H1 (cell line): ENCODE results near the gene COL27A1. TPM values are rescaled to one million over a fixed set of nuclear protein-coding genes. Genes with fewer than 3 reads are reported as not detected.

Source experiments
- CTCF ChIA-PET: fragments of 300-600 bp; sonication (Branson Sonifier 250); formaldehyde crosslinking; loops from one replicate; lab custom pipeline; 2021; ENCODE audit not compliant: partially characterized antibody; lab: Charles Lee
- POLR2A ChIA-PET: fragments of 300-600 bp; sonication (Branson Sonifier 250); formaldehyde crosslinking; loops from one replicate; lab custom pipeline; 2021; ENCODE audit warnings: inconsistent platforms; ENCODE audit not compliant: partially characterized antibody; lab: Charles Lee
- DNase-seq, 2 experiments: peaks; one replicate each; pipeline versions ENCODE4 v3.0.0 to v3.0.0-alpha.2; 2010 to 2022; ENCODE audit warnings: low spot score in 2 of 2, low read depth in 1 of 2, mixed read lengths in 1 of 2
- FAIRE-seq: peaks from 2 replicates; lab custom pipeline; 2011; peaks lifted over from hg19 to GRCh38; lab: Jason Lieb, UNC
- H2AFZ ChIP-seq: 2 replicates; pipeline ENCODE4 v1.8.1; 2012; ENCODE audit warnings: low read length, inconsistent platforms
- H2AK5ac ChIP-seq: 2 replicates; pipeline ENCODE4 v1.6.1; 2013; ENCODE audit warnings: low read depth, low read length
- H2BK120ac ChIP-seq: replicated peaks from 2 replicates; pipeline ENCODE3; 2013; ENCODE audit warnings: low read depth, low read length, inconsistent platforms
- H2BK12ac ChIP-seq: 2 replicates; pipeline ENCODE4 v1.6.1; 2013; ENCODE audit warnings: low read depth, low read length
- H2BK15ac ChIP-seq: 2 replicates; pipeline ENCODE4 v1.6.1; 2013; ENCODE audit warnings: low read length
- H2BK20ac ChIP-seq: 2 replicates; pipeline ENCODE4 v1.6.1; 2013; ENCODE audit warnings: low read length
- H2BK5ac ChIP-seq: 2 replicates; pipeline ENCODE4 v1.6.1; 2013; ENCODE audit warnings: low read depth, low read length
- H3K14ac ChIP-seq: 2 replicates; pipeline ENCODE4 v1.6.1; 2013; ENCODE audit warnings: inconsistent platforms; ENCODE audit not compliant: insufficient read length
- H3K18ac ChIP-seq: 2 replicates; pipeline ENCODE4 v1.6.1; 2013; ENCODE audit warnings: low read length; ENCODE audit errors: extremely low read depth
- H3K23ac ChIP-seq: 2 replicates; pipeline ENCODE4 v1.6.1; 2013; ENCODE audit warnings: inconsistent platforms; ENCODE audit not compliant: insufficient read length
- H3K23me2 ChIP-seq: 2 replicates; pipeline ENCODE4 v1.6.1; 2013; ENCODE audit warnings: low read depth, low read length
- H3K27ac ChIP-seq: 2 replicates; pipeline ENCODE4 v1.6.1; 2011; ENCODE audit warnings: low read depth, low read length, inconsistent platforms
- H3K27me3 ChIP-seq, 4 experiments: replicated peaks in 1 of 4; 1 replicate in 1 of 4; 2 replicates in 3 of 4; pipeline versions ENCODE4 v1.6.1 to v1.8.1; 2011 to 2013; ENCODE audit warnings: low read length in 3 of 4, mild to moderate bottlenecking in 3 of 4, inconsistent platforms in 2 of 4, mixed read lengths in 2 of 4, moderate library complexity in 1 of 4; ENCODE audit not compliant: control insufficient read depth in 3 of 4, insufficient read depth in 3 of 4; ENCODE audit errors: extremely low read depth in 1 of 4
- H3K36me3 ChIP-seq, 4 experiments: 2 replicates each; pipeline versions ENCODE4 v1.6.1 to v1.8.1; 2011 to 2013; ENCODE audit warnings: mild to moderate bottlenecking in 4 of 4, low read length in 3 of 4, moderate library complexity in 2 of 4, control low read depth in 1 of 4, inconsistent platforms in 1 of 4; ENCODE audit not compliant: insufficient read depth in 4 of 4, control insufficient read depth in 2 of 4
- H3K4ac ChIP-seq: replicated peaks from 2 replicates; pipeline ENCODE3; 2013; ENCODE audit warnings: low read length, low read depth, mixed read lengths, inconsistent platforms; ENCODE audit not compliant: insufficient read length
- H3K4me1 ChIP-seq, 4 experiments: replicated peaks in 1 of 4; 1 replicate in 1 of 4; 2 replicates in 3 of 4; pipeline versions ENCODE4 v1.6.1 to v1.8.1; 2011 to 2013; ENCODE audit warnings: low read length in 3 of 4, inconsistent platforms in 2 of 4, mixed read lengths in 1 of 4; ENCODE audit not compliant: insufficient read depth in 4 of 4, control insufficient read depth in 3 of 4
- H3K4me2 ChIP-seq, 2 experiments: 2 replicates each; pipeline versions ENCODE4 v1.6.1 to v1.8.1; 2011 to 2013; ENCODE audit warnings: low read depth in 2 of 2, low read length in 2 of 2, control low read depth in 1 of 2, inconsistent platforms in 1 of 2, mild to moderate bottlenecking in 1 of 2; ENCODE audit not compliant: insufficient read depth in 1 of 2
- H3K4me3 ChIP-seq, 4 experiments: fragments of 200-600, 300-600 bp in 1 of 4; sonication (generic), shearing (Covaris generic), sonication (Bioruptor Twin) in 1 of 4; 2 replicates each; pipeline versions ENCODE4 v1.5.1 to v1.8.1; 2011 to 2016; ENCODE audit warnings: low read length in 4 of 4, low read depth in 3 of 4, control low read depth in 2 of 4, inconsistent platforms in 2 of 4, mild to moderate bottlenecking in 2 of 4, mixed read lengths in 1 of 4, moderate library complexity in 1 of 4; ENCODE audit not compliant: insufficient read depth in 2 of 4; ENCODE audit errors: extremely low read depth in 1 of 4
- H3K56ac ChIP-seq: replicated peaks from 2 replicates; pipeline ENCODE3; 2013; ENCODE audit warnings: low read depth, mild to moderate bottlenecking, mixed read lengths, low read length, inconsistent platforms; ENCODE audit not compliant: insufficient read length
- H3K79me1 ChIP-seq: 2 replicates; pipeline ENCODE4 v1.6.1; 2013; ENCODE audit warnings: low read depth, low read length, control low read depth
- H3K79me2 ChIP-seq, 2 experiments: 2 replicates each; pipeline versions ENCODE4 v1.6.1 to v1.8.1; 2012 to 2013; ENCODE audit warnings: low read length in 2 of 2, mild to moderate bottlenecking in 2 of 2, inconsistent platforms in 1 of 2; ENCODE audit not compliant: insufficient read depth in 2 of 2, control insufficient read depth in 1 of 2
- H3K9ac ChIP-seq, 4 experiments: replicated peaks in 1 of 4; 1 replicate in 1 of 4; 2 replicates in 3 of 4; pipeline versions ENCODE4 v1.6.1 to v1.8.1; 2011 to 2013; ENCODE audit warnings: low read depth in 3 of 4, low read length in 3 of 4, control low read depth in 2 of 4, mild to moderate bottlenecking in 2 of 4, moderate library complexity in 2 of 4, inconsistent platforms in 1 of 4; ENCODE audit errors: extremely low read depth in 1 of 4
- H3K9me3 ChIP-seq, 2 experiments: 2 replicates each; pipeline versions ENCODE4 v1.6.1 to v1.8.1; 2012 to 2013; ENCODE audit warnings: mild to moderate bottlenecking in 2 of 2, moderate library complexity in 2 of 2, control low read depth in 1 of 2, inconsistent platforms in 1 of 2, low read depth in 1 of 2, low read length in 1 of 2, mixed read lengths in 1 of 2; ENCODE audit not compliant: insufficient read depth in 2 of 2
- H4K20me1 ChIP-seq, 2 experiments: replicated peaks in 1 of 2; 2 replicates each; pipeline versions ENCODE3 to v1.8.1; 2011 to 2013; ENCODE audit warnings: inconsistent platforms in 2 of 2, low read length in 2 of 2, mild to moderate bottlenecking in 1 of 2; ENCODE audit not compliant: insufficient read depth in 2 of 2, control insufficient read depth in 1 of 2
- H4K5ac ChIP-seq: 2 replicates; pipeline ENCODE4 v1.6.1; 2013; ENCODE audit warnings: low read length, low read depth, mixed read lengths, inconsistent platforms; ENCODE audit not compliant: insufficient read length
- H4K8ac ChIP-seq: 2 replicates; pipeline ENCODE4 v1.8.0; 2013; ENCODE audit warnings: mild to moderate bottlenecking, moderate library complexity, low read length, inconsistent platforms; ENCODE audit not compliant: insufficient read depth; ENCODE audit errors: extremely low read depth
- H4K91ac ChIP-seq: replicated peaks from 2 replicates; pipeline ENCODE3; 2013; ENCODE audit warnings: low read length, mixed read lengths, inconsistent platforms; ENCODE audit not compliant: insufficient read length
- CBX5 ChIP-seq: fragments of 300-800, 300-1000 bp; sonication (generic); IDR thresholded peaks from 2 replicates; pipeline ENCODE4 v1.7.1; 2016; ENCODE audit warnings: antibody characterized with exemption, low read length, low read depth
- CREB1 ChIP-seq: IDR thresholded peaks from 2 replicates; pipeline ENCODE4 v1.6.1; 2012; ENCODE audit warnings: inconsistent platforms
- CTBP2 ChIP-seq: IDR thresholded peaks from 2 replicates; pipeline ENCODE4 v1.7.0; 2011; ENCODE audit warnings: borderline replicate concordance, mild to moderate bottlenecking, moderate library complexity, mixed read lengths, low read length; ENCODE audit not compliant: insufficient read depth, insufficient read length
- EGR1 ChIP-seq: IDR thresholded peaks from 2 replicates; pipeline ENCODE4 v1.6.1; 2011; ENCODE audit warnings: low read depth, low read length, borderline replicate concordance
- HDAC6 ChIP-seq: IDR thresholded peaks from one replicate; pipeline ENCODE4 v1.7.1; 2012; ENCODE audit warnings: low read depth, mild to moderate bottlenecking, inconsistent platforms, low read length, moderate library complexity
- KDM4A ChIP-seq: IDR thresholded peaks from one replicate; pipeline ENCODE4 v1.7.1; 2012; ENCODE audit warnings: low read depth, mild to moderate bottlenecking, moderate library complexity, low read length, inconsistent platforms; ENCODE audit not compliant: severe bottlenecking
- POLR2A ChIP-seq, 2 experiments: IDR thresholded peaks; 1 replicate in 1 of 2; 2 replicates in 1 of 2; pipeline ENCODE4 v1.6.1; 2011; ENCODE audit warnings: low read depth in 2 of 2, low read length in 2 of 2, mild to moderate bottlenecking in 2 of 2; ENCODE audit errors: control extremely low read depth in 1 of 2
- POLR2AphosphoS5 ChIP-seq: IDR thresholded peaks from 2 replicates; pipeline ENCODE4 v1.6.1; 2011; ENCODE audit warnings: low read depth, low read length
- POU5F1 ChIP-seq: IDR thresholded peaks from 2 replicates; pipeline ENCODE4 v1.6.1; 2011; ENCODE audit warnings: low read depth, mild to moderate bottlenecking, low read length, moderate library complexity
- RNF2 ChIP-seq: fragments of 200-900, 300-1000 bp; sonication (generic); IDR thresholded peaks from 2 replicates; pipeline ENCODE4 v1.7.1; 2016; ENCODE audit warnings: borderline replicate concordance, low read depth, mild to moderate bottlenecking, antibody characterized with exemption, low read length; ENCODE audit not compliant: poor library complexity, severe bottlenecking; ENCODE audit errors: missing control alignments
- RXRA ChIP-seq: IDR thresholded peaks from 2 replicates; pipeline ENCODE4 v1.6.1; 2011; ENCODE audit warnings: low read depth, mild to moderate bottlenecking, low read length, moderate library complexity; ENCODE audit not compliant: insufficient read depth
- SAP30 ChIP-seq: fragments of 300-600 bp; sonication (generic); IDR thresholded peaks from 2 replicates; pipeline ENCODE4 v1.7.1; 2012; ENCODE audit warnings: low read length, moderate library complexity, mild to moderate bottlenecking, inconsistent platforms; ENCODE audit not compliant: insufficient read depth, insufficient replicate concordance
- TAF7 ChIP-seq: optimal IDR thresholded peaks from 2 replicates; pipeline ENCODE3; 2011; ENCODE audit warnings: low read depth, mild to moderate bottlenecking, inconsistent platforms, low read length, moderate library complexity, borderline replicate concordance
- TCF12 ChIP-seq: IDR thresholded peaks from 2 replicates; pipeline ENCODE4 v1.6.1; 2011; ENCODE audit warnings: low read depth, mild to moderate bottlenecking, low read length
- WGBS, 2 experiments: shearing (Covaris generic) in 1 of 2; methylation state at CpG; one replicate each; pipeline versions ENCODE4 v1.1.6 to v1.1.7; 2013 to 2015; ENCODE audit warnings: low lambda C conversion rate in 2 of 2, mixed read lengths in 2 of 2, inconsistent platforms in 1 of 2, low coverage in 1 of 2, missing lambda C conversion rate in 1 of 2; ENCODE audit not compliant: insufficient replicate concordance in 2 of 2, insufficient coverage in 1 of 2, insufficient read length in 1 of 2; ENCODE audit errors: extremely low coverage in 1 of 2, missing lambda C conversion rate in 1 of 2; 5-methylcytosine and 5-hydroxymethylcytosine counted together
- polyA plus RNA-seq, 7 experiments: library from polyadenylated mRNA; depleted of rRNA in 3 of 7; stranded (reverse) in 5 of 7; unstranded in 2 of 7; fragments of >200 nt in 5 of 7; fragments of 200-250 nt in 2 of 7; gene quantifications; 1 replicate in 5 of 7; 2 replicates in 1 of 7; 4 replicates in 1 of 7; pipeline versions ENCODE4 v1.2.1 to v1.2.3, GENCODE V29; 2011 to 2013; ENCODE audit warnings: missing spikeins in 2 of 7, mixed read lengths in 2 of 7
- total RNA-seq: library from RNA; stranded (reverse); fragmentation: NEBNext Ultra II Directional; extraction: Animal tissue kit (Norgen Biotek cat#: 25700); gene quantifications from 2 replicates; pipeline ENCODE4 v1.2.1, GENCODE V29; 2021

The COL27A1 gene
- total and polyA plus RNA-seq, 2 of the 8 experiments (the other 6 are each of a cell fraction or from before 2014, with no cell fraction given), result 15.1 to 22.8 TPM

DNA sequence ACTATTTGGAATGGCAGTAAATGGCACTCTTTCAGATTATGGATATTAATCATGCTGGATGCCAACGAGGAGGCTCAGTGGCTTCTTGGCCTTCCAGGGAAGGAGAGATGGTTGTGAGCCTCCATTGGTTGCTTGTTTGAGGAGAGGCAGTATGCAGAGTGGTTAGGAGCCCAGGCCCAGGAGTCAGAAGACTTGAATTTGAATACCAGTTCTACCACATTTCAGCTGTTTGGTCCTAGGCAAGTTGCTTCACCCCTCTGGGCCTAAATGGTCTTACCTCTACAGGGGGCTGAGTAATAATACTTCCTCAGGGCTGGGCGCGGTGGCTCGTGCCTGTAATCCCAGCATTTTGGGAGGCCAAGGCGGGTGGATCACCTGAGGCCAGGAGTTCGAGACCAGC is 52.5 kb downstream of the COL27A1 start:
- Histone ChIP-seq H2AFZ (no peak overlapping the region), H3K14ac (no peak overlapping the region), H4K91ac (no peak overlapping the region), H4K5ac (no peak overlapping the region), H3K56ac (no peak overlapping the region), H3K79me2 (no peaks in the 10 kb centered on the region), H3K23ac (no peak overlapping the region), H3K4me1 (peaks cover 0 to 24% (median 6%) of the 10 kb centered on the region in 4 experiments; a peak in 6 of 7 replicates)
- TF ChIP-seq SAP30 (no peak), RXRA (no peak), POU5F1 (no peak), POLR2A (IDR thresholded peaks at IDR 0.05; ENCODE audit: control extremely low read depth in 1 of 2, low read depth in 2 of 2, low read length in 2 of 2) (no peak), TCF12 (no peak), KDM4A (no peak), HDAC6 (no peak), TAF7 (no peak), CREB1 (no peak), CBX5 (no peak), EGR1 (no peak), POLR2AphosphoS5 (no peak), CTBP2 (no peak), RNF2 (no peak)
- TF ChIP-seq, all 59 proteins: peak for 0
- H2BK12ac ChIP-seq, result no peak overlapping the region
- ChIA-PET POLR2A (no interaction called here), CTCF (interaction anchor here (1.4 to 3.2 kb wide), 4 partner anchors 10 to 83 kb away, joined by 4 to 12 read pairs (median 10); no protein-coding TSS in a partner anchor)
- no peaks in the 10 kb centered on the region for H3K9me3 ChIP-seq
- H3K36me3 ChIP-seq, result no peaks in the 10 kb centered on the region; a peak in 2 of 8 replicates
- H2AK5ac ChIP-seq, result no peak overlapping the region
- FAIRE-seq (no peak), DNase-seq (no peak)
- H2BK120ac ChIP-seq, result no peak overlapping the region
- no peak overlapping the region for H3K18ac ChIP-seq
- H3K4ac ChIP-seq, result no peak overlapping the region
- H3K79me1 ChIP-seq, result no peaks in the 10 kb centered on the region
- no peaks in the 10 kb centered on the region for H3K23me2 ChIP-seq
- no peak overlapping the region for H2BK20ac ChIP-seq
- H2BK15ac ChIP-seq, result no peak overlapping the region
- H4K8ac ChIP-seq, result no peak overlapping the region
- H3K4me3 ChIP-seq, result no peak overlapping the region
- H3K9ac ChIP-seq, result no peak overlapping the region
- no peak overlapping the region for H2BK5ac ChIP-seq
- H3K4me2 ChIP-seq, result no peak overlapping the region
- WGBS, 2 experiments, result 93% methylated on average over 6 of the region's 6 CpGs; no CpG with 5 or more reads in 1 of the 2 experiments
- H3K27me3 ChIP-seq, result no peaks in the 10 kb centered on the region
- H3K27ac ChIP-seq, result no peak overlapping the region
- H4K20me1 ChIP-seq, result peaks cover 0 to 2% of the 10 kb centered on the region in 2 experiments
